HEK293 (cell line): Measurements from ENCODE around the gene EVPLL.

Experiments
- GFI1B ChIP-seq: fragments of 450-650 bp; formaldehyde crosslinking; IDR thresholded peaks from 2 replicates; pipeline ENCODE4 v1.5.1; 2016; ENCODE audit warnings: missing biosample characterization, missing genetic modification characterization
- GLI2 ChIP-seq: fragments of 450-650 bp; formaldehyde crosslinking; IDR thresholded peaks from 2 replicates; pipeline ENCODE4; 2017; ENCODE audit warnings: missing biosample characterization, missing genetic modification characterization, low read depth, borderline replicate concordance
- HOXC10 ChIP-seq: sonication (generic); formaldehyde crosslinking; IDR thresholded peaks from 2 replicates; pipeline ENCODE4 v1.8.1; 2023; ENCODE audit warnings: mild to moderate bottlenecking, missing genetic modification reagents
- PRDM6 ChIP-seq: fragments of 450-650 bp; formaldehyde crosslinking; IDR thresholded peaks from 2 replicates; pipeline ENCODE4 v1.5.1; 2017; ENCODE audit warnings: missing biosample characterization, missing genetic modification characterization
- WT1 ChIP-seq: fragments of 450-650 bp; formaldehyde crosslinking; IDR thresholded peaks from 2 replicates; pipeline ENCODE4 v1.5.1; 2016; ENCODE audit warnings: missing biosample characterization, missing genetic modification characterization
- ZBTB10 ChIP-seq: fragments of 450-650 bp; formaldehyde crosslinking; IDR thresholded peaks from 2 replicates; pipeline ENCODE4 v1.5.1; 2016; ENCODE audit warnings: missing biosample characterization, missing genetic modification characterization
- ZBTB48 ChIP-seq: fragments of 450-650 bp; formaldehyde crosslinking; IDR thresholded peaks from 2 replicates; pipeline ENCODE4 v1.5.1; 2016; ENCODE audit warnings: missing biosample characterization, missing genetic modification characterization
- ZFHX2 ChIP-seq: fragments of 450-650 bp; formaldehyde crosslinking; conservative IDR thresholded peaks from 2 replicates; pipeline ENCODE4 v1.5.1; 2016; ENCODE audit warnings: missing biosample characterization, missing genetic modification characterization
- ZNF221 ChIP-seq: fragments of 450-650 bp; formaldehyde crosslinking; IDR thresholded peaks from 2 replicates; pipeline ENCODE4 v1.5.1; 2017; ENCODE audit warnings: missing biosample characterization, missing genetic modification characterization, borderline replicate concordance
- ZNF223 ChIP-seq: fragments of 450-650 bp; formaldehyde crosslinking; IDR thresholded peaks from 2 replicates; pipeline ENCODE4 v1.5.1; 2016; ENCODE audit warnings: missing biosample characterization, missing genetic modification characterization
- ZNF23 ChIP-seq: fragments of 450-650 bp; formaldehyde crosslinking; IDR thresholded peaks from 2 replicates; pipeline ENCODE4 v1.5.1; 2016; ENCODE audit warnings: missing biosample characterization, missing genetic modification characterization, borderline replicate concordance
- ZNF24 ChIP-seq: fragments of 450-650 bp; formaldehyde crosslinking; IDR thresholded peaks from 2 replicates; pipeline ENCODE4 v1.5.1; 2016; ENCODE audit warnings: missing biosample characterization, missing genetic modification characterization
- ZNF280C ChIP-seq: fragments of 450-650 bp; formaldehyde crosslinking; IDR thresholded peaks from 2 replicates; pipeline ENCODE4 v1.5.1; 2016; ENCODE audit warnings: missing biosample characterization, missing genetic modification characterization
- ZNF292 ChIP-seq: fragments of 450-650 bp; formaldehyde crosslinking; IDR thresholded peaks from 2 replicates; pipeline ENCODE4 v1.5.1; 2016; ENCODE audit warnings: low read depth, missing biosample characterization, missing genetic modification characterization, borderline replicate concordance
- ZNF311 ChIP-seq: fragments of 450-650 bp; formaldehyde crosslinking; IDR thresholded peaks from 2 replicates; pipeline ENCODE4 v1.5.1; 2017; ENCODE audit warnings: missing biosample characterization, missing genetic modification characterization, borderline replicate concordance
- ZNF354C ChIP-seq: fragments of 450-650 bp; formaldehyde crosslinking; IDR thresholded peaks from 2 replicates; pipeline ENCODE4 v1.5.1; 2016; ENCODE audit warnings: missing biosample characterization, missing genetic modification characterization, low read depth, borderline replicate concordance
- ZNF391 ChIP-seq: fragments of 450-650 bp; formaldehyde crosslinking; IDR thresholded peaks from 2 replicates; pipeline ENCODE4 v1.5.1; 2016; ENCODE audit warnings: low read depth, missing biosample characterization, missing genetic modification characterization, borderline replicate concordance
- ZNF394 ChIP-seq: fragments of 450-650 bp; formaldehyde crosslinking; IDR thresholded peaks from 2 replicates; pipeline ENCODE4 v1.5.1; 2016; ENCODE audit warnings: missing biosample characterization, missing genetic modification characterization, mild to moderate bottlenecking, moderate library complexity, borderline replicate concordance
- ZNF416 ChIP-seq: fragments of 450-650 bp; formaldehyde crosslinking; IDR thresholded peaks from 2 replicates; pipeline ENCODE4 v1.5.1; 2016; ENCODE audit warnings: missing biosample characterization, missing genetic modification characterization
- ZNF488 ChIP-seq: fragments of 450-650 bp; formaldehyde crosslinking; IDR thresholded peaks from 2 replicates; pipeline ENCODE4 v1.5.1; 2016; ENCODE audit warnings: missing biosample characterization, missing genetic modification characterization
- ZNF518A ChIP-seq: fragments of 450-650 bp; formaldehyde crosslinking; conservative IDR thresholded peaks from 2 replicates; pipeline ENCODE4 v1.5.1; 2016; ENCODE audit warnings: low read depth, missing biosample characterization, missing genetic modification characterization
- ZNF580 ChIP-seq: fragments of 450-650 bp; formaldehyde crosslinking; IDR thresholded peaks from 2 replicates; pipeline ENCODE4 v1.5.1; 2016; ENCODE audit warnings: missing biosample characterization, missing genetic modification characterization
- ZNF624 ChIP-seq: fragments of 450-650 bp; formaldehyde crosslinking; IDR thresholded peaks from 2 replicates; pipeline ENCODE4 v1.5.1; 2017; ENCODE audit warnings: missing biosample characterization, missing genetic modification characterization
- ZNF670 ChIP-seq: fragments of 450-650 bp; formaldehyde crosslinking; IDR thresholded peaks from 2 replicates; pipeline ENCODE4 v1.5.1; 2016; ENCODE audit warnings: missing biosample characterization, missing genetic modification characterization, low read depth
- ZNF707 ChIP-seq: fragments of 450-650 bp; formaldehyde crosslinking; IDR thresholded peaks from 2 replicates; pipeline ENCODE4 v1.5.1; 2016; ENCODE audit warnings: missing biosample characterization, missing genetic modification characterization

EVPLL gene

GRCh38 chr17:18363101-18364049 is 14.2 kb upstream of the EVPLL start, which contains the start of gene SHMT1 (continued):
- no peak for TF ChIP-seq ZNF707 (tag by site-specific recombination)
- TF ChIP-seq ZBTB10 (tag by site-specific recombination) = peak; percentile 83; the same call in 1 of the 2 replicates
- peak; percentile 90 for TF ChIP-seq ZFHX2
- TF ChIP-seq ZNF518A (tag by site-specific recombination) = no peak
- TF ChIP-seq HOXC10 (CRISPR knock-in tag) = no peak
- no peak for TF ChIP-seq ZNF488 (tag by site-specific recombination)
- no peak for TF ChIP-seq ZNF292
- TF ChIP-seq ZNF280C (tag by site-specific recombination) = no peak
- TF ChIP-seq ZNF416 (tag by site-specific recombination) = no peak
- no peak for TF ChIP-seq ZNF580 (tag by site-specific recombination)
- TF ChIP-seq GFI1B (tag by site-specific recombination) = no peak
- TF ChIP-seq ZNF23 = no peak
- no peak for TF ChIP-seq ZNF354C (tag by site-specific recombination)
- no peak for TF ChIP-seq ZNF221 (tag by site-specific recombination)
- TF ChIP-seq ZNF311 (tag by site-specific recombination) = no peak
- TF ChIP-seq ZNF394 (tag by site-specific recombination) = no peak
- TF ChIP-seq GLI2 (tag by site-specific recombination) = no peak
- 0 out of 2 replicates have a peak, but pooled peaks have one; percentile 63 for TF ChIP-seq ZNF391 (tag by site-specific recombination)
- no peak for TF ChIP-seq ZNF670 (tag by site-specific recombination)
- TF ChIP-seq PRDM6 (tag by site-specific recombination) = no peak
- TF ChIP-seq ZBTB48 = no peak
- TF ChIP-seq WT1 (tag by site-specific recombination) = no peak; the same call in 1 of the 2 replicates
- no peak for TF ChIP-seq ZNF624 (tag by site-specific recombination)
- TF ChIP-seq ZNF24 (tag by site-specific recombination) = no peak
- 0 out of 2 replicates have a peak, but pooled peaks have one; percentile 34 for TF ChIP-seq ZNF223 (tag by site-specific recombination)
